K562 (cell line): Measurements from ENCODE around the gene HADHB. TPM values are rescaled to one million over a fixed set of nuclear protein-coding genes. Genes with fewer than 3 reads are reported as not detected.

Experiments used
- ATAC-seq: fragments of 200-7000 bp; cut with Tn5 transposase; 3 replicates; pipeline ENCODE4 v1.9.1; 2020; ENCODE audit warnings: moderate library complexity
- BruUV-seq: library from RNA; stranded (reverse); fragments of 400-500 nt; replicated peaks from 2 replicates; lab custom pipeline; 2021; lab: Mats Ljungman, UMichigan
- CTCF ChIA-PET: fragments of 300-600 bp; formaldehyde crosslinking; extraction: SDS; loops from one replicate; lab custom pipeline; 2021; ENCODE audit warnings: low intra/inter-chr PET ratio; lab: Yijun Ruan, JAX
- POLR2A ChIA-PET: fragments of 300-600, 350-650 bp; sonication (Branson Sonifier 250); formaldehyde crosslinking; extraction: SDS; loops from one replicate; lab custom pipeline; 2021; ENCODE audit warnings: antibody characterized with exemption, inconsistent platforms; lab: Yijun Ruan, JAX
- DNase-seq, 4 experiments: peaks; one replicate each; pipeline versions ENCODE4 v3.0.0 to v3.0.0-alpha.2; 2011 to 2018; ENCODE audit warnings: low spot score in 3 of 4, mixed read lengths in 3 of 4; ENCODE audit errors: extremely low read depth in 1 of 4
- FAIRE-seq: peaks from 2 replicates; lab custom pipeline; 2011; peaks lifted over from hg19 to GRCh38; lab: Jason Lieb, UNC
- H2AFZ ChIP-seq: 2 replicates; pipeline ENCODE4 v1.6.0; 2011; ENCODE audit warnings: low read depth, low read length, control low read depth, inconsistent platforms
- H3K27ac ChIP-seq: fragments of 200-600 bp; 3 replicates; pipeline ENCODE4 v1.8.0; 2011; ENCODE audit warnings: low read depth, mild to moderate bottlenecking, control low read depth, inconsistent platforms, low read length, moderate library complexity, mixed read lengths; ENCODE audit errors: extremely low read depth
- H3K27me3 ChIP-seq, 2 experiments: fragments of 300-600 bp in 1 of 2; 2 replicates in 1 of 2; 3 replicates in 1 of 2; pipeline versions ENCODE4 v1.6.0 to v1.8.0; 2011; ENCODE audit warnings: inconsistent platforms in 2 of 2, low read length in 2 of 2, mild to moderate bottlenecking in 1 of 2, mixed read lengths in 1 of 2, moderate library complexity in 1 of 2; ENCODE audit not compliant: control insufficient read depth in 2 of 2, insufficient read depth in 2 of 2
- H3K36me3 ChIP-seq: fragments of 300-600 bp; 3 replicates; pipeline ENCODE4 v1.8.0; 2011; ENCODE audit warnings: mild to moderate bottlenecking, low read length, inconsistent platforms; ENCODE audit not compliant: control insufficient read depth, insufficient read depth
- H3K4me1 ChIP-seq, 2 experiments: fragments of 200-600 bp in 1 of 2; replicated peaks in 1 of 2; 2 replicates in 1 of 2; 3 replicates in 1 of 2; pipeline versions ENCODE4 v1.5.1 to v1.8.0; 2011; ENCODE audit warnings: inconsistent platforms in 2 of 2, low read length in 2 of 2, mild to moderate bottlenecking in 1 of 2, mixed read lengths in 1 of 2, moderate library complexity in 1 of 2; ENCODE audit not compliant: control insufficient read depth in 2 of 2, insufficient read depth in 2 of 2
- H3K4me2 ChIP-seq: 2 replicates; pipeline ENCODE4 v1.6.1; 2011; ENCODE audit warnings: low read length, control low read depth, inconsistent platforms, mixed read lengths; ENCODE audit not compliant: insufficient read depth
- H3K4me3 ChIP-seq: fragments of 200-600 bp; sonication (generic), shearing (Covaris generic); 2 replicates; pipeline ENCODE4 v1.5.1; 2016; ENCODE audit warnings: control low read depth, inconsistent platforms
- H3K79me2 ChIP-seq: fragments of 200-600 bp; 3 replicates; pipeline ENCODE4 v1.8.0; 2011; ENCODE audit warnings: low read length, inconsistent platforms; ENCODE audit not compliant: control insufficient read depth, insufficient read depth
- H3K9ac ChIP-seq, 2 experiments: 2 replicates each; pipeline versions ENCODE4 v1.6.0 to v1.6.1; 2011; ENCODE audit warnings: low read depth in 2 of 2, low read length in 2 of 2, control low read depth in 1 of 2, inconsistent platforms in 1 of 2, mild to moderate bottlenecking in 1 of 2, mixed read lengths in 1 of 2; ENCODE audit not compliant: insufficient read depth in 1 of 2
- H3K9me1 ChIP-seq: one replicate; pipeline ENCODE4 v1.6.0; 2011; ENCODE audit warnings: inconsistent platforms, mild to moderate bottlenecking, low read length, moderate library complexity; ENCODE audit not compliant: control insufficient read depth, insufficient read depth
- H3K9me3 ChIP-seq: replicated peaks from 2 replicates; pipeline ENCODE4 v1.5.1; 2011; ENCODE audit warnings: low read depth, low read length, inconsistent platforms; ENCODE audit not compliant: control insufficient read depth, insufficient read depth
- H4K20me1 ChIP-seq: replicated peaks from 2 replicates; pipeline ENCODE4 v1.6.1; 2011; ENCODE audit warnings: low read length, inconsistent platforms, mixed read lengths; ENCODE audit not compliant: control insufficient read depth, insufficient read depth
- CHD2 ChIP-seq: IDR thresholded peaks from 2 replicates; pipeline ENCODE4 v1.6.1; 2011; ENCODE audit warnings: low read depth, low read length
- ELF2 ChIP-seq: fragments of 250-450 bp; sonication (Bioruptor Pico); IDR thresholded peaks from 2 replicates; pipeline ENCODE4 v1.5.0; 2021; ENCODE audit warnings: mild to moderate bottlenecking
- ESRRA ChIP-seq: fragments of 450-650 bp; IDR thresholded peaks from 2 replicates; pipeline ENCODE4 v1.6.1; 2014; ENCODE audit warnings: low read depth, mild to moderate bottlenecking, moderate library complexity, borderline replicate concordance
- NR3C1 ChIP-seq: sonication (generic); formaldehyde crosslinking; IDR thresholded peaks from 2 replicates; pipeline ENCODE4 v1.8.1; 2022; ENCODE audit warnings: missing genetic modification reagents
- PRMT5 ChIP-seq: sonication (generic); formaldehyde crosslinking; IDR thresholded peaks from 2 replicates; pipeline ENCODE4 v1.5.0; 2020; ENCODE audit warnings: missing genetic modification reagents
- TEAD2 ChIP-seq: fragments of 450-650 bp; IDR thresholded peaks from 2 replicates; pipeline ENCODE4 v1.6.1; 2016; ENCODE audit warnings: missing genetic modification characterization, control low read depth, missing compliant biosample characterization
- ZNF644 ChIP-seq: fragments of 200-800 bp; sonication (Bioruptor generic); IDR thresholded peaks from 2 replicates; pipeline ENCODE4 v1.6.1; 2016; ENCODE audit warnings: low read depth, missing genetic modification characterization, missing compliant biosample characterization
- WGBS: fragments of 100-300 bp; shearing (Covaris generic); methylation state at CpG from one replicate; pipeline ENCODE4 v1.1.6; 2016; ENCODE audit warnings: low coverage, mixed read lengths; ENCODE audit not compliant: insufficient coverage; ENCODE audit errors: missing lambda C conversion rate; 5-methylcytosine and 5-hydroxymethylcytosine counted together
- in situ Hi-C: fragments of 300-500 bp; cut with MboI; formaldehyde crosslinking; loops from 4 replicates; pipeline ENCODE4 v1.15.0; 2018; ENCODE audit warnings: inconsistent platforms, mixed read lengths
- intact Hi-C: fragments of 100-400 bp; cut with micrococcal nuclease; formaldehyde crosslinking; loops from 2 replicates; pipeline ENCODE4 v1.14.2; 2022
- polyA plus RNA-seq, 8 experiments: library from polyadenylated mRNA; depleted of rRNA in 4 of 8; stranded (reverse) in 5 of 8; unstranded in 3 of 8; fragments of >200 nt; fragmentation: Nextera tagmentation in 2 of 8; fragmentation: Illumina TruSeq in 1 of 8; extraction: Ambion mirVana in 2 of 8; extraction: Trizol in 1 of 8; gene quantifications; 2 replicates each; pipeline versions ENCODE4 v1.2.1 to v1.2.3, GENCODE V29; 2011 to 2014; ENCODE audit warnings: inconsistent platforms in 1 of 8, missing spikeins in 1 of 8
- total RNA-seq, 7 experiments: library from RNA; depleted of rRNA in 6 of 7; stranded (reverse); fragments of >200 nt in 6 of 7; fragmentation: Illumina TruSeq in 2 of 7; extraction: Trizol in 2 of 7; gene quantifications; 2 replicates each; pipeline versions ENCODE4 v1.2.1 to v1.2.3, GENCODE V29; 2011 to 2021; ENCODE audit warnings: low replicate concordance in 1 of 7
- TF ChIP-seq, protein P1 (sequence below): fragments of 250-450 bp; sonication (Bioruptor Pico); IDR thresholded peaks from 2 replicates; pipeline ENCODE4 v1.5.0; 2020; ENCODE audit warnings: mild to moderate bottlenecking, borderline replicate concordance

HADHB gene
- total and polyA plus RNA-seq, 9 of the 15 experiments (the other 6 are each of a cell fraction or from before 2014, with no cell fraction given): 67.3 to 199 (median 100) TPM

DNA sequence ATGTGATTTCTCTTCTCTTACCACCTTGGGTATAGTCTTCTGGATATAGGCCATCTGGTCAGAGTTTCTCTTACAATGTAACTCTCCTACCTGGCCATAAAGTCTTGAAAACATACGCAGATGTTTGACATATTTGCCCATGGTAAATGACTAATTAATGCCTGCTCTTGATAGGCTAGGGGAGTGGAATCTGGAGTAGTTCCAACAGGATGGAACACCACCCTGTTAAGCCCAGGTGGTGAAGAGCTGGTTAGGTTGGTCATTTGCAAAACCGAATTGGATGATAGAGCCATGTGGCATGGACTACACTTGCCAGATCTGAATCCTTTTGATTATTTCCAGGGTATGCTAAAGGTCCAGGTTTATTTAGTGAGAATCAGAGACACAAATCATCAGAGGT is 36.5 kb downstream of the HADHB start (continued):
- no peak for TF ChIP-seq NR3C1 (CRISPR knock-in tag)
- TF ChIP-seq TEAD2 (tag): no peak
- no peak for TF ChIP-seq ZNF644 (tag)
- no peak for TF ChIP-seq ELF2

DNA sequence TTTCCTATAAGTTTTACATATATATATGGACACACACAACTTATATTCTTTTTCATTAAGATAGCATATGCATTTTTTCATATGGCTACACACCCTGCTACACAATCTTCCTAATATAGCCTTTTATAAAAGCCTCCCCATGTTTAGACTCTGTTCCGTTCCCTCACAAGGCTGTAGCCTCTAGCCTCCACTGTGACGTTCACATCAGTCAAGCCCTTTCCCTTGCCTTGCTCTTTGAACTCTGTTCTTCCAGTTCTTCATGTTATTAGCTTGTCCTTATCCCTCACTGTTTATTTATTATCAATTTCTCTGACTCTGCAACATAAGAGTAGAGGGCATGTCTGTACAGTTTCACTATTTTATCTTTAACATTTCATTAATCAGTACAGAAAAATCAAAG is 38.9 kb downstream of the HADHB start:
- H3K27me3 ChIP-seq: no peaks in the 10 kb centered on the region
- TF ChIP-seq CHD2 (no peak), ESRRA (no peak), PRMT5 (CRISPR knock-in tag) (no peak)
- TF ChIP-seq, protein P1, sequence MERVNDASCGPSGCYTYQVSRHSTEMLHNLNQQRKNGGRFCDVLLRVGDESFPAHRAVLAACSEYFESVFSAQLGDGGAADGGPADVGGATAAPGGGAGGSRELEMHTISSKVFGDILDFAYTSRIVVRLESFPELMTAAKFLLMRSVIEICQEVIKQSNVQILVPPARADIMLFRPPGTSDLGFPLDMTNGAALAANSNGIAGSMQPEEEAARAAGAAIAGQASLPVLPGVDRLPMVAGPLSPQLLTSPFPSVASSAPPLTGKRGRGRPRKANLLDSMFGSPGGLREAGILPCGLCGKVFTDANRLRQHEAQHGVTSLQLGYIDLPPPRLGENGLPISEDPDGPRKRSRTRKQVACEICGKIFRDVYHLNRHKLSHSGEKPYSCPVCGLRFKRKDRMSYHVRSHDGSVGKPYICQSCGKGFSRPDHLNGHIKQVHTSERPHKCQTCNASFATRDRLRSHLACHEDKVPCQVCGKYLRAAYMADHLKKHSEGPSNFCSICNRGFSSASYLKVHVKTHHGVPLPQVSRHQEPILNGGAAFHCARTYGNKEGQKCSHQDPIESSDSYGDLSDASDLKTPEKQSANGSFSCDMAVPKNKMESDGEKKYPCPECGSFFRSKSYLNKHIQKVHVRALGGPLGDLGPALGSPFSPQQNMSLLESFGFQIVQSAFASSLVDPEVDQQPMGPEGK (CRISPR knock-in tag): no peak
- H3K4me3 ChIP-seq: no peak overlapping the region
- no peaks in the 10 kb centered on the region for H4K20me1 ChIP-seq
- H3K4me2 ChIP-seq: no peak overlapping the region
- no peak overlapping the region for H3K27ac ChIP-seq
- H3K9ac ChIP-seq: no peak overlapping the region
- no peaks in the 10 kb centered on the region for H3K4me1 ChIP-seq
- no peak overlapping the region for H2AFZ ChIP-seq
- peaks cover 71% of the 10 kb centered on the region for H3K36me3 ChIP-seq
- in situ Hi-C loops: no loop called here
- WGBS: 93% methylated on average over 2 of the region's 2 CpGs
- no peaks in the 10 kb centered on the region for H3K9me3 ChIP-seq
- BruUV-seq: no TSS peak
- intact Hi-C loops: no loop called here
- FAIRE-seq: no peak
- CTCF ChIA-PET: no interaction called here
- H3K79me2 ChIP-seq: no peaks in the 10 kb centered on the region
- no peaks in the 10 kb centered on the region for H3K9me1 ChIP-seq
- ATAC-seq: no peak
- DNase-seq: no peak
- POLR2A ChIA-PET: interaction anchor here (1.9 kb wide), 1 partner anchor 9 kb away, joined by 4 read pairs; no protein-coding TSS in a partner anchor
